ENCODE data around the gene RAB6C. TPM values are rescaled to one million over a fixed set of nuclear protein-coding genes. Genes with fewer than 3 reads are reported as not detected.

RAB6C gene
- total and polyA plus RNA-seq, 2 of the 8 experiments (the other 6 are each of a cell fraction or from before 2014, with no cell fraction given) = 0.03 to 0.09 TPM

DNA sequence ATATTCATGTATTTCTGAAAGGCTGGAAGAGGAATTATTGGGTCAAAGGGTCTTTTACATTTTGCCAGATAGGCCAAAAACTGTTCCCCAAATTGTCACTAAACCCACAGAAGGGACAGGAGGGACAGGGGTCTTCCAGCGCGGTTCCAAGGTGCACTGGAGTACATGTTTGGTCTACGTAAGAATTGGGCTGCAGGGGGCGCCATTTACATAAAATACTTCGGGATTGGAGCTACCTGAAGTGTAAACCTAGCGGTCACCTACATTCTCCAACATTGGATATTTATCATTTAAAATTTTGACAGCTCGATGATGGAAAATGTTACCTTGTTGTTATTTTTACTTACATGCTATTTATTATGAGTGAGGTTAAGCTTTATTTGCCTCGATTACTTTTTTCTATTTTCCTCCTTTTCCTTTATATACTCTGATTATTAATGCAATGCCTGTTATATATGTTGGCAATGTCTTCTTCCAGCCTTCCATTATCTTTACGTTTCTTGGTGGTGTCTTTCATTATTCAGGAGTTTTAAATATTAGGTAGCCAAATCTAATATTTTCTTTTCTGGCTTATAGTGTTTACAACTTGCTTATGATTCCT is 43.0 kb upstream of the RAB6C start (continued):
- TF ChIP-seq CHD7 (IDR thresholded peaks at IDR 0.05; ENCODE audit: insufficient replicate concordance, low read length) (no peak), NRF1 (IDR thresholded peaks at IDR 0.05; ENCODE audit: low read depth, low read length) (no peak), CREB1 (IDR thresholded peaks at IDR 0.05) (no peak), TCF12 (IDR thresholded peaks at IDR 0.05; ENCODE audit: low read depth, low read length) (no peak), SUZ12 (IDR thresholded peaks at IDR 0.05; ENCODE audit: low read length) (no peak), EZH2 (IDR thresholded peaks at IDR 0.05; ENCODE audit: low read depth, low read length, severe bottlenecking) (no peak), GTF2F1 (IDR thresholded peaks at IDR 0.05; ENCODE audit: borderline replicate concordance, low read depth, low read length) (no peak), ASH2L (IDR thresholded peaks at IDR 0.05; ENCODE audit: low read length) (no peak), TAF1 (IDR thresholded peaks at IDR 0.05; ENCODE audit: low read depth, low read length) (no peak), POLR2A (IDR thresholded peaks at IDR 0.05; ENCODE audit: control extremely low read depth in 1 of 2, low read depth in 2 of 2, low read length in 2 of 2) (no peak)
- TF ChIP-seq, protein P1, sequence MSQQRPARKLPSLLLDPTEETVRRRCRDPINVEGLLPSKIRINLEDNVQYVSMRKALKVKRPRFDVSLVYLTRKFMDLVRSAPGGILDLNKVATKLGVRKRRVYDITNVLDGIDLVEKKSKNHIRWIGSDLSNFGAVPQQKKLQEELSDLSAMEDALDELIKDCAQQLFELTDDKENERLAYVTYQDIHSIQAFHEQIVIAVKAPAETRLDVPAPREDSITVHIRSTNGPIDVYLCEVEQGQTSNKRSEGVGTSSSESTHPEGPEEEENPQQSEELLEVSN (IDR thresholded peaks at IDR 0.05) = no peak
